NCI-H2107 treated with DMSO at 0.1 percent for 48 hours (cell line): ENCODE data around the gene ALS2CL.
"Not testable (repeated sequence)": the region's sequence is repeated elsewhere in the genome, so short reads cannot be mapped to it uniquely, and the experiment has no call there.

ENCODE experiments used
- DNase-seq: peaks from one replicate; lab custom pipeline; 2025; ENCODE audit not compliant: unreplicated experiment; lab: John Stamatoyannopoulos, UW

Gene ALS2CL

GRCh38 chr3:46693038-46693891 lies at the start of gene ALS2CL:
ALS2CL (minus strand) TSS chr3:46693679; CDS start chr3:46689440, 4,239 bp downstream.
- no peak for DNase-seq

GRCh38 chr3:46742992-46743585 lies 49.6 kb upstream of the ALS2CL start:
- DNase-seq: no peak

GRCh38 chr3:46739565-46739964 lies 46.1 kb upstream of the ALS2CL start:
- DNase-seq: not testable (repeated sequence)

- no peak for DNase-seq
Observed at GRCh38 chr3:46737329-46737731, 43.9 kb upstream of the ALS2CL start.

GRCh38 chr3:46736006-46736872 lies 42.8 kb upstream of the ALS2CL start:
- DNase-seq: no peak

- DNase-seq: no peak
Observed at GRCh38 chr3:46734773-46735172, 41.3 kb upstream of the ALS2CL start.

GRCh38 chr3:46733026-46733800 lies 39.7 kb upstream of the ALS2CL start:
- no peak for DNase-seq

GRCh38 chr3:46731795-46732194 lies 38.3 kb upstream of the ALS2CL start:
- no peak for DNase-seq

GRCh38 chr3:46730819-46731218 lies 37.3 kb upstream of the ALS2CL start:
- DNase-seq: no peak

GRCh38 chr3:46729038-46729437 lies 35.6 kb upstream of the ALS2CL start:
- DNase-seq: no peak

- DNase-seq: no peak
Observed at GRCh38 chr3:46725621-46726314, 32.3 kb upstream of the ALS2CL start.

GRCh38 chr3:46724424-46724823 lies 30.9 kb upstream of the ALS2CL start:
- no peak for DNase-seq

- DNase-seq: no peak
Observed at GRCh38 chr3:46722443-46722842, 29.0 kb upstream of the ALS2CL start.

- no peak for DNase-seq
Observed at GRCh38 chr3:46721009-46721408, 27.5 kb upstream of the ALS2CL start.

GRCh38 chr3:46719735-46720271 lies 26.3 kb upstream of the ALS2CL start:
- DNase-seq: no peak

GRCh38 chr3:46719044-46719565 lies 25.6 kb upstream of the ALS2CL start:
- no peak for DNase-seq

GRCh38 chr3:46717447-46718231 lies 24.2 kb upstream of the ALS2CL start, which contains the start of gene PRSS50:
PRSS50 (minus strand) TSS chr3:46717869; CDS start chr3:46717824, 45 bp downstream.
- DNase-seq: no peak
